Endothelial cell of umbilical vein (primary cell): ENCODE measurements around the gene KHSRP. TPM values are rescaled to one million over a fixed set of nuclear protein-coding genes. Genes with fewer than 3 reads are reported as not detected.
A peak's percentile ranks its signal among the peaks of the same experiment; 100 is the strongest.

ENCODE experiments used
- BruUV-seq: library from RNA; stranded (reverse); fragments of 400-500 nt; replicated peaks from 2 replicates; lab custom pipeline; 2021; lab: Mats Ljungman, UMichigan
- CTCF ChIA-PET: fragments of 300-600, 350-600 bp; sonication (Branson Sonifier 250); formaldehyde crosslinking; loops from one replicate; lab custom pipeline; 2021; ENCODE audit warnings: antibody characterized with exemption, inconsistent platforms; lab: Charles Lee
- POLR2A ChIA-PET: fragments of 300-600, 350-600 bp; sonication (Branson Sonifier 250); formaldehyde crosslinking; loops from one replicate; lab custom pipeline; 2021; ENCODE audit warnings: antibody characterized with exemption, inconsistent platforms; lab: Charles Lee
- DNase-seq: peaks from one replicate; pipeline ENCODE4 v3.0.0-alpha.2; 2011; ENCODE audit warnings: low read depth, low spot score
- FAIRE-seq: peaks from 2 replicates; lab custom pipeline; 2011; peaks lifted over from hg19 to GRCh38; lab: Jason Lieb, UNC
- H2AFZ ChIP-seq: 2 replicates; pipeline ENCODE4 v1.6.0; 2012; ENCODE audit warnings: low read depth, low read length, control low read depth, inconsistent platforms
- H3K27ac ChIP-seq: 2 replicates; pipeline ENCODE4 v1.5.1; 2011; ENCODE audit warnings: low read depth, mild to moderate bottlenecking, control low read depth, low read length, moderate library complexity; ENCODE audit not compliant: insufficient read depth
- H3K27me3 ChIP-seq, 2 experiments: 2 replicates each; pipeline versions ENCODE4 v1.6.0 to v1.6.1; 2011; ENCODE audit warnings: low read length in 2 of 2, mixed read lengths in 1 of 2; ENCODE audit not compliant: control insufficient read depth in 2 of 2, insufficient read depth in 2 of 2
- H3K36me3 ChIP-seq, 2 experiments: 2 replicates in 1 of 2; 3 replicates in 1 of 2; pipeline ENCODE4 v1.5.1; 2011; ENCODE audit warnings: low read length in 2 of 2, mild to moderate bottlenecking in 1 of 2, moderate library complexity in 1 of 2; ENCODE audit not compliant: control insufficient read depth in 2 of 2, insufficient read depth in 2 of 2; ENCODE audit errors: extremely low read depth in 1 of 2
- H3K4me1 ChIP-seq: 3 replicates; pipeline ENCODE4 v1.5.1; 2011; ENCODE audit warnings: mild to moderate bottlenecking, low read length; ENCODE audit not compliant: control insufficient read depth, insufficient read depth; ENCODE audit errors: extremely low read depth
- H3K4me2 ChIP-seq: 2 replicates; pipeline ENCODE4 v1.6.1; 2011; ENCODE audit warnings: low read length, control low read depth, mixed read lengths; ENCODE audit not compliant: insufficient read depth
- H3K4me3 ChIP-seq, 3 experiments: fragments of 200-600 bp in 1 of 3; sonication (generic), shearing (Covaris generic) in 1 of 3; replicated peaks in 1 of 3; 2 replicates each; pipeline ENCODE4 v1.5.1; 2011 to 2016; ENCODE audit warnings: control low read depth in 3 of 3, low read length in 3 of 3, mild to moderate bottlenecking in 2 of 3, inconsistent platforms in 1 of 3, low read depth in 1 of 3, moderate library complexity in 1 of 3; ENCODE audit not compliant: insufficient read depth in 1 of 3
- H3K79me2 ChIP-seq: 2 replicates; pipeline ENCODE4 v1.6.0; 2012; ENCODE audit warnings: low read length, inconsistent platforms; ENCODE audit not compliant: control insufficient read depth, insufficient read depth
- H3K9ac ChIP-seq: replicated peaks from 2 replicates; pipeline ENCODE3; 2011; ENCODE audit warnings: low read length, control low read depth; ENCODE audit not compliant: insufficient read depth; ENCODE audit errors: extremely low read depth
- H3K9me1 ChIP-seq: replicated peaks from 3 replicates; pipeline ENCODE4 v1.6.0; 2011; ENCODE audit warnings: mild to moderate bottlenecking, low read length; ENCODE audit not compliant: control insufficient read depth, insufficient read depth; ENCODE audit errors: extremely low read depth
- H3K9me3 ChIP-seq: replicated peaks from 2 replicates; pipeline ENCODE4 v1.5.1; 2012; ENCODE audit warnings: low read length, inconsistent platforms; ENCODE audit not compliant: control insufficient read depth, insufficient read depth
- H4K20me1 ChIP-seq: replicated peaks from 2 replicates; pipeline ENCODE3; 2011; ENCODE audit warnings: mild to moderate bottlenecking, low read length; ENCODE audit not compliant: control insufficient read depth, insufficient read depth; ENCODE audit errors: extremely low read depth
- EZH2 ChIP-seq: IDR thresholded peaks from 2 replicates; pipeline ENCODE4 v1.6.1; 2012; ENCODE audit warnings: borderline replicate concordance, low read depth, mild to moderate bottlenecking, moderate library complexity, low read length, inconsistent platforms; ENCODE audit not compliant: severe bottlenecking
- FOS ChIP-seq: IDR thresholded peaks from 2 replicates; pipeline ENCODE4 v1.6.1; 2011; ENCODE audit warnings: mild to moderate bottlenecking, low read length, moderate library complexity, borderline replicate concordance; ENCODE audit not compliant: insufficient read depth
- GATA2 ChIP-seq: IDR thresholded peaks from 2 replicates; pipeline ENCODE4 v1.7.0; 2011; ENCODE audit warnings: low read depth, mild to moderate bottlenecking, moderate library complexity, mixed read lengths, low read length; ENCODE audit not compliant: insufficient read length, insufficient read depth
- JUN ChIP-seq: IDR thresholded peaks from 2 replicates; pipeline ENCODE4 v1.6.1; 2011; ENCODE audit warnings: borderline replicate concordance, low read depth; ENCODE audit not compliant: insufficient read length, insufficient read depth
- MYC ChIP-seq: IDR thresholded peaks from one replicate; pipeline ENCODE4 v1.6.1; 2011; ENCODE audit warnings: mild to moderate bottlenecking, low read depth, low read length
- POLR2A ChIP-seq: IDR thresholded peaks from 2 replicates; pipeline ENCODE4 v1.6.1; 2012; ENCODE audit warnings: low read depth, mild to moderate bottlenecking, control low read depth, low read length
- POLR2AphosphoS5 ChIP-seq: IDR thresholded peaks from 2 replicates; pipeline ENCODE4 v1.6.1; 2012; ENCODE audit warnings: low read depth, mild to moderate bottlenecking, control low read depth, low read length, moderate library complexity; ENCODE audit not compliant: insufficient read depth
- dilution Hi-C: fragments of 300-500 bp; cut with MboI; formaldehyde crosslinking; loops from one replicate; pipeline ENCODE4 v1.15.0; 2019; ENCODE audit warnings: low sequenced_read_pairs; ENCODE audit not compliant: extremely low pct_ligation_motif_present
- intact Hi-C: fragments of 100-400 bp; cut with micrococcal nuclease; formaldehyde crosslinking; loops from one replicate; pipeline ENCODE4 v1.10.0; 2022
- polyA plus RNA-seq, 4 experiments: library from polyadenylated mRNA; depleted of rRNA in 3 of 4; stranded (reverse) in 3 of 4; unstranded in 1 of 4; fragments of >200 nt; gene quantifications; 2 replicates each; pipeline versions ENCODE4 v1.2.1 to v1.2.3, GENCODE V29; 2011 to 2012; ENCODE audit warnings: missing spikeins in 1 of 4
- total RNA-seq: library from RNA; stranded (reverse); gene quantifications from 2 replicates; pipeline ENCODE4 v1.2.3, GENCODE V29; 2021
- TF ChIP-seq, protein P1 (sequence below): IDR thresholded peaks from 2 replicates; pipeline ENCODE4 v1.6.1; 2011; ENCODE audit not compliant: insufficient read depth, insufficient read length
- TF ChIP-seq, protein P2 (sequence below), 2 donors: IDR thresholded peaks; 1 replicate in 1 of 2; 2 replicates in 1 of 2; pipeline ENCODE4 v1.5.1; 2011; ENCODE audit warnings: low read length in 2 of 2, mild to moderate bottlenecking in 2 of 2, moderate library complexity in 2 of 2, control low read depth in 1 of 2, inconsistent platforms in 1 of 2, low read depth in 1 of 2; ENCODE audit not compliant: insufficient read depth in 1 of 2; ENCODE audit errors: extremely low read depth in 1 of 2

The KHSRP gene
- total and polyA plus RNA-seq, 2 donors (not counting 3 experiments of a cell fraction or from before 2014, with no cell fraction given), result 98.3 to 372 TPM

DNA sequence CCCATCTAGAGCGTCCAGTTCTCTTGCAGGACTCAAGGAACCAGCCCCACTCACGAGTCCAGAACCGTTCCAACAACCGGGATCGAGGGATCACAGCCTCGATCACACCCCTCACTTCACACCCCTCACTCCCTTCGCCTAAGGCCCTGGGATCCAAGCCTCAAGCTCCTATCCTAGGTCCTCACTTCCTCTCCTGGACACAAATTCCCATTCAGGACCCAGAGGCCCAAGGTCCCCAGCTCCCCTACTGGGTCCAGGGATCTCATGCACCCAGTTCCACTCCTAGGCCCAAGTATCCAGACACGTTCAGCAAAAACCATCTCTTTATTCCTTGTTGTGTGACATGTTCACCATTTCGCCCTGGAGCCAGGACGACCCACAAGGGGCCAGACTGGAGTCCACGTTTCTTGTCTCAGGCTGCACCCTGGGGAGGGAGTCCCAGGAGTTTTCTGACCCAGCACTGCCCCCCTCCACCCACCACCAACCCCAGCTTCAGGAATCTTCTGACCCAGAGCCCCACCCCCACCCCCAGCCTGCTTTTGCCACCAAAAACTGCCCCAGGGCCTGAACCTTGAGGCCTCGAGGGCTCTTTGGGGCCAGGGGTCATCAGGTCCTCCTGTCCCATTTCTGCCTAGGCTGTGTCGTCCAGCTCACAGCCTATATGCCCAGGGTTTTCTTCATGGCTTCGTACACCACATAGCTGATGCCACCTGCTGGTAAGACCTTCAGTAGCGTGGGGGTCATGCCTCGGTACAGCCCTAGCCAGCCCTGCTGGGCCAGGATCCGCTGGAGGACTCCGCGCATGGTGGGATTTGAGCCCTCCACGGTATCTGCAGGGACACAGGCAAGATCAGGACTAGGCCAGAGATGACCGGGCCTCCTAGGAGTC lies 1.4 kb upstream of the KHSRP start:
- peaks cover 3% of the 10 kb centered on the region for H4K20me1 ChIP-seq
- H3K9me1 ChIP-seq, result no peaks in the 10 kb centered on the region
- dilution Hi-C loops, result no loop called here
- CTCF ChIA-PET, result interaction anchor here (1.1 to 1.5 kb wide), 3 partner anchors 34 to 378 kb away, joined by 3 to 5 read pairs (median 3); partner anchors contain the start of gene SLC25A23
- H3K9me3 ChIP-seq, result no peaks in the 10 kb centered on the region
- H2AFZ ChIP-seq, result peak overlapping the region; percentile 67
- no peak overlapping the region for H3K27ac ChIP-seq
- H3K4me3 ChIP-seq, result no peak overlapping the region
- H3K4me1 ChIP-seq, result peaks cover 8% of the 10 kb centered on the region
- TF ChIP-seq, protein P1, sequence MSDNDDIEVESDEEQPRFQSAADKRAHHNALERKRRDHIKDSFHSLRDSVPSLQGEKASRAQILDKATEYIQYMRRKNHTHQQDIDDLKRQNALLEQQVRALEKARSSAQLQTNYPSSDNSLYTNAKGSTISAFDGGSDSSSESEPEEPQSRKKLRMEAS, result no peak
- no peak for TF ChIP-seq GATA2
- TF ChIP-seq, protein P2, sequence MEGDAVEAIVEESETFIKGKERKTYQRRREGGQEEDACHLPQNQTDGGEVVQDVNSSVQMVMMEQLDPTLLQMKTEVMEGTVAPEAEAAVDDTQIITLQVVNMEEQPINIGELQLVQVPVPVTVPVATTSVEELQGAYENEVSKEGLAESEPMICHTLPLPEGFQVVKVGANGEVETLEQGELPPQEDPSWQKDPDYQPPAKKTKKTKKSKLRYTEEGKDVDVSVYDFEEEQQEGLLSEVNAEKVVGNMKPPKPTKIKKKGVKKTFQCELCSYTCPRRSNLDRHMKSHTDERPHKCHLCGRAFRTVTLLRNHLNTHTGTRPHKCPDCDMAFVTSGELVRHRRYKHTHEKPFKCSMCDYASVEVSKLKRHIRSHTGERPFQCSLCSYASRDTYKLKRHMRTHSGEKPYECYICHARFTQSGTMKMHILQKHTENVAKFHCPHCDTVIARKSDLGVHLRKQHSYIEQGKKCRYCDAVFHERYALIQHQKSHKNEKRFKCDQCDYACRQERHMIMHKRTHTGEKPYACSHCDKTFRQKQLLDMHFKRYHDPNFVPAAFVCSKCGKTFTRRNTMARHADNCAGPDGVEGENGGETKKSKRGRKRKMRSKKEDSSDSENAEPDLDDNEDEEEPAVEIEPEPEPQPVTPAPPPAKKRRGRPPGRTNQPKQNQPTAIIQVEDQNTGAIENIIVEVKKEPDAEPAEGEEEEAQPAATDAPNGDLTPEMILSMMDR (IDR thresholded peaks at IDR 0.05; ENCODE audit: extremely low read depth in 1 of 2, insufficient read depth in 1 of 2, low read depth in 1 of 2, low read length in 2 of 2), result no peak
- no peak for TF ChIP-seq FOS
- no peak for TF ChIP-seq EZH2
- no peak for TF ChIP-seq POLR2A
- no peak for TF ChIP-seq POLR2AphosphoS5
- TF ChIP-seq MYC, result no peak
- TF ChIP-seq JUN, result no peak
- intact Hi-C loops, result loop anchor here (1.0 to 10.0 kb wide), 6 partner anchors 33 to 309 kb away; partner anchors contain the start of genes CLPP, GPR108, GTF2F1 and TRIP10
- H3K79me2 ChIP-seq, result peaks cover 33% of the 10 kb centered on the region
- POLR2A ChIA-PET, result no interaction called here
- H3K27me3 ChIP-seq, result no peaks in the 10 kb centered on the region
- DNase-seq (no peak), FAIRE-seq (no peak)
- peaks cover 2 to 11% of the 10 kb centered on the region in 2 experiments for H3K36me3 ChIP-seq
- TSS peak; percentile 68 for BruUV-seq
- no peak overlapping the region for H3K4me2 ChIP-seq
- H3K9ac ChIP-seq, result no peak overlapping the region
